Epithelial cell of esophagus (primary cell): Measurements from ENCODE around the gene RAP1GAP2.
"Not testable (repeated sequence)": the region's sequence is repeated elsewhere in the genome, so short reads cannot be mapped to it uniquely, and the experiment has no call there.

Experiments used
- DNase-seq: peaks from one replicate; pipeline ENCODE4 v3.0.0; 2010; ENCODE audit warnings: low read depth
- H3K4me3 ChIP-seq: 2 replicates; pipeline ENCODE4 v1.5.1; 2011; ENCODE audit warnings: mild to moderate bottlenecking, low read length, control low read depth
- CTCF ChIP-seq: IDR thresholded peaks from 2 replicates; pipeline ENCODE4 v1.5.1; 2011; ENCODE audit warnings: low read depth, mild to moderate bottlenecking, low read length, control low read depth, inconsistent platforms; ENCODE audit not compliant: insufficient read depth; ENCODE audit errors: missing control alignments

RAP1GAP2 gene

GRCh38 chr17:2980904-2981246 is 184.6 kb downstream of the RAP1GAP2 start:
- no peak for TF ChIP-seq CTCF
- DNase-seq = peak; percentile 56
- no peak overlapping the region for H3K4me3 ChIP-seq

GRCh38 chr17:2981325-2981724 is 185.1 kb downstream of the RAP1GAP2 start:
- TF ChIP-seq CTCF = no peak
- no peak overlapping the region for H3K4me3 ChIP-seq
- no peak for DNase-seq

GRCh38 chr17:2982854-2983253 is 186.6 kb downstream of the RAP1GAP2 start:
- TF ChIP-seq CTCF = no peak
- H3K4me3 ChIP-seq = no peak overlapping the region
- no peak for DNase-seq

GRCh38 chr17:2983255-2983654 is 187.0 kb downstream of the RAP1GAP2 start:
- no peak for DNase-seq
- H3K4me3 ChIP-seq = no peak overlapping the region
- TF ChIP-seq CTCF = no peak

GRCh38 chr17:2985318-2985717 is 189.1 kb downstream of the RAP1GAP2 start:
- no peak overlapping the region for H3K4me3 ChIP-seq
- no peak for TF ChIP-seq CTCF

GRCh38 chr17:2986925-2987324 is 190.7 kb downstream of the RAP1GAP2 start:
- H3K4me3 ChIP-seq = no peak overlapping the region
- no peak for DNase-seq
- no peak for TF ChIP-seq CTCF

More at GRCh38 chr17:2985318-2985717, 189.1 kb downstream of the RAP1GAP2 start:
- DNase-seq = no peak

- H3K4me3 ChIP-seq, DNase-seq: not testable (repeated sequence)
These were observed 193.2 kb downstream of the RAP1GAP2 start for GRCh38 chr17:2989396-2989795.

- DNase-seq = no peak
- no peak overlapping the region for H3K4me3 ChIP-seq
- no peak for TF ChIP-seq CTCF
These were observed 193.6 kb downstream of the RAP1GAP2 start for GRCh38 chr17:2989855-2990254.
